HPDE6-E6E7 (cell line): ENCODE data around the gene APC.
"Not testable (repeated sequence)": the region's sequence is repeated elsewhere in the genome, so short reads cannot be mapped to it uniquely, and the experiment has no call there.

Experiments used
- DNase-seq: peaks from one replicate; pipeline ENCODE4 v3.0.0; 2011; ENCODE audit warnings: missing footprints; ENCODE audit errors: extremely low spot score

APC gene

GRCh38 chr5:112716895-112717294, 20.8 kb upstream of the APC start:
- not testable (repeated sequence) for DNase-seq

DNA sequence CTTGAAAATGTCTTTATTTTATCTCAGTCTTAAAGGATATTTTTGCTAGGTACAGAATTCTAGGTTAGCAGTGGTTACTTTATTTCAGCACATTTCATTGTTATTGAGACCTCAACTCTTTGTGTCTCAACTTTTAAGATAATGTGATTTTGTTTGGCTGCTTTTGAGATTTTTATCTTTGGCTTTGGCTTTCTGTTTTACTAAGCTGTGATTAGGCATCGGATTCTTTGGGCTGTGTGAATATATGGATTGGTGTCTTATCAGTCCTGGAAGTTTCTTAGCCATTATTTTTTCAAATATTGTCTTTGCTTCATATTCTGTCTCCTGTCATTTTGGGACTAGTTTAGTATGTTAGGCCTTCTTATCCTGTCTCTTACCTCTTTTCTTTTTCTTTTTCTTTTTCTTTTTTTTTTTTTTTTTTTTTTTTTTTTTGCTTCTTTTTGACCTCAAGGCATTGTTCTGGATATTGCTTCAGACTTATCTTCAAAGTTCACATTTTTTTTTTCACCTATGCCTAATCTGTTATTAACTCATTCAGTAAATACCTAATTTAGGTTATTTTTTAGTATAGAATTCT, 20.1 kb upstream of the APC start:
- DNase-seq: no peak

- no peak for DNase-seq
Observed at GRCh38 chr5:112718344-112718743, 19.3 kb upstream of the APC start.

GRCh38 chr5:112720576-112720975, 17.1 kb upstream of the APC start:
- DNase-seq: no peak

DNA sequence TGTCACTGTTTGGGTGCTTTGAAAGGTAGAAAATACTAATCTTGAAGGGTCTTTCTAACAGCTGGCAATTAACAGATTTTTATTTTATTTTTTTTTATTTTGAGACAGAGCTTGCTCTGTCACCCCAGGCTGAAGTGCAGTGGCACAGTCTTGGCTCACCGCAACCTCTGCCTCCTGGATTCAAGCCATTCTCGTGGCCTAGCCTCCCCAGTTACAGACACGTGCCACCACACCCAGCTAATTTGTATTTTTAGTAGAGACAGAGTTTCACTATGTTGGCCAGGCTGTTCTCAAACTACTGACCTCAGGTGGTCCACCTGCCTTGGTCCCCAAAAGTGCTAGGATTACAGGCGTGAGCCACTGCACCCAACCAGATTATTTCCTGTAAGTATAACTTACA, 12.8 kb upstream of the APC start:
- no peak for DNase-seq

- DNase-seq: no peak
Observed at GRCh38 chr5:112729630-112730029, 8.1 kb upstream of the APC start.

GRCh38 chr5:112732131-112732530, 5.6 kb upstream of the APC start:
- DNase-seq: no peak

DNA sequence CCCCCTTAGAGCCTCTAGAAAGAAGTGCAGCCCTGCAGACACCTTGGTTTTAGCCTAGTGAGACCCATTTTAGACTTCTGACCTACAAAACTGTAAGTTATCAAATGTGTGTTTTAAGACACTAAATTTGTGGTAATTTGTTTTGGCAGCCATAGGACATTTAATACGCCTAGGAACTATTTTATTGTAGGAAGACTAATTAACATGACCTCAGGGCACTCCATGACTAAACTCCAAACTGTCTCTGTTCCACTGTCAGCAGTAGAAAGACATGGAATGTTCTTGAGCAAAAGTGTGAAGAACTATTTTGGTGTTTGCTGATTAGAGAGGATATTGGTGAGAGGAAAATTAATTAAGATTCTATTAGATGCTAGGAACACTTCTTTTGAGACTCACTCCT, 4.1 kb upstream of the APC start:
- no peak for DNase-seq

GRCh38 chr5:112734597-112734996, 3.1 kb upstream of the APC start:
- no peak for DNase-seq

DNA sequence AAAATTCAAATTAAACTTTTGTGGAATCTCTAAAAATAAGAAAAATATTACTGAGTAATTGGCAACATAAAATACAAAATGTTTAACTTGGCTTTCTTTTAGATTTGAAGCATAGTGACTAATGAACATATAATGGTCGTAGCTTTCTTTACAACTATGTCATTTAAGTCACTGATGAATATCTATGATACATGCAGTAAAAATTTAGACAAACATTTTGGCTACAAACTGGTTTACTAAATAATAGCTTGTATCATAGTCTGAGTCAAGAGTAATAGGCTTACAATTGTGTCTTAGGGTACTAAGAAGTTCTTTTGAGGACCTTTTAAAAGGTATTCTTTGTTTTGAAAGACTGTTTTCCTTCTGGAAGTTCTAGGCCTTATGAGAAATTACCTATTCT, 2.0 kb upstream of the APC start:
- no peak for DNase-seq

GRCh38 chr5:112737070-112737462, 619 bp upstream of the APC start:
- DNase-seq: no peak

DNA sequence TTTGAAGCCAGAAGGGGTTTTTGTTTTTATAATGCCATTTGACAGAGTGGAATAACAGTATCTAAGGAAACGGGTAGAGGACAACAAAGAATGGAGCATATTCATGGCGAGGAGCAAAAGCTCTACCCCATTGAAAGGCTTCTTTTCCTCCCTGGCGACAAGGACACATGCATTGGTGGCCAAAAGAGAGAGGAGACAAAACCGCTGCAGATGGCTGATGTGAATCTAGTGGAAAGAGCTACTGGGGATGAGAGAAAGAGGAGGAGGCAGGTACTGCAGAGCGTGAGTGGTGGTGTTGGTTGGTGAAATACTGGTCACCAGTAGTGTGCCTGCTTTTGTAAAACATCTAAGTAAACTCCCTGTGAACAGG, 491 bp downstream of the APC start:
- no peak for DNase-seq

DNA sequence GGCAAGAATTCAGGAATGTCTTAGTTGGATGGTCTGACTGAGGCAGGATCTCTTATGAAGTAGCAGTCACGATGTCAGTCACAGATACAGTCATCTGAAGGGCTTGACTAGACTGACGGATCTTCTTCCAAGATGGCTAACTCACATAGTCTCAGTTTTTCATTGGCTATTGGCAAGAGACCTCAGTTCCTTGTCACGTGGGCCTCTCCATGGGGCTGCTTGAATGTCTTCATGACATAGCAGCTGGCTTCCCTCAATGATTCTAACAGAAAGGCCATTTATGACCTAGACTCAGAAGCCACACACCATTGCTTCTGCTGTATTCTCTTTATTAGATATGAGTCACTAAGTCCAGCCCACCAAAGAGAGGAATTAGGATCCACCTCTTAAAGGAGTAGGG, 4.7 kb downstream of the APC start:
- DNase-seq: no peak

GRCh38 chr5:112743631-112744030, 5.9 kb downstream of the APC start:
- no peak for DNase-seq

- DNase-seq: no peak
Observed at GRCh38 chr5:112752335-112752734, 14.7 kb downstream of the APC start.

- no peak for DNase-seq
Observed at GRCh38 chr5:112755703-112756102, 18.0 kb downstream of the APC start.

DNA sequence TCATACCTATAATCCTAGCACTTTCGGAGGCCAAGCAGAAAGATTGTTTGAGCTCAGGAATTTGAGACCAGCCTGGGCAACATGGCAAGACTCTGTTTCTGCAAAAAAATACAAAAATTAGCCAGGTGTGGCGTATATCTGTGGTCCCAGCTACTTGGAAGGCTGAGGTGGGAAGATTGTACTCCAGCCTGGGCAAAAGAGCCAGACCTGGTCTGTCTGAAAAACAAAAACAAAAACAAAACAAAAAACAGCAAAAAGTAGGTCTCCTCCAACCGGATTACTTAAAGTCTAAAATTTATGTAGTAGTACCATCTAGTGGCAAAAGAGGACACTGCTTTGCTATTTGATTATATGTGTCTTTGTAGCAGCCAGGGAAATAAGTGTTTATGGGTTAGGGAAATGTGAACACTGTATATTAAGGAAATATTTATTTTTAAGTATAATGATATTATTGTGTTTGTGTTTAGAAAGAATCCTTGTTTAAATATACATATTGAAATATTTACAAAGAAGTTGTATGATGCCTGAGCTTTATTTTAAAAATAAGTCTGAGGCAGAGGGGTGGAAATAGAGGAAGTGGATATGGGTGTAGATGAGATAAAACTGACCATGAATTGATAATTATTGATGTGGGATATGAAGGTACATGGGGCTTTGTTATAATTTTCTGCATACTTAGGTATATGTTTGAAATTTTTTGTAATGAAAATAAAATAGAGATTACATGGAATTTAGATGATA, 20.0 kb downstream of the APC start:
- DNase-seq: peak; percentile 17

GRCh38 chr5:112758676-112759075, 21.0 kb downstream of the APC start:
- no peak for DNase-seq

DNA sequence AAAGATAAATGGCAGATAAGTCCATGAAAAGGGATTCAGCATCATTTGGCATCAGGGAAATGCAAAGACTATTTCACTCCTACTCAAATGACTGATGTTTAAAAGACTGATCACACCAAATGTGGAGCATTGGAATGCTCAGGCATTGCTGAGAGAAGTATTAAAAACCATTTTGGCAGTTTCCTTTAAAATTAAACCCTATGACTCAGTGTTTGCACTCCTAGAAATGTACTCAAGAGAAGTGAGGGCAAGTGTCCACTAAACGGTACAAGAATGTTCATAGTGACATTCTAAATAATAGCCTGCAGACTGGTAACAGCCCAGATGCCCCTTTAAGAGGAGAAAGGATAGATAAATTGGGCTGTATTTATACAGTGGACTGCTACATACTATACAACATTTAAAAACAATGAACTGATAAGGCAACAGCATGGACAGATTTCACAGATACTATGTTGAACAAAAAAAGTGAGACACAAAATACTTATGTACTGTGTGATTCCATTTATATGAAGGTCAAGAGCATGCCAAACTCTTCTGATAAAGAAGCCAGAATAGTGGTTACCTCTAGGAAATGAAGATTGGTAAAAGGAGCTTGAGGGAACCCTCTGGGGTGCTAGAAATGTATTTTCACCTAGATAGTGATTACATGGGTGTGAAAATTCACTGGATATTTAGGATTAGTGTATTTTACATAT, 24.6 kb downstream of the APC start:
- DNase-seq: no peak

GRCh38 chr5:112763165-112763564, 25.5 kb downstream of the APC start:
- no peak for DNase-seq

GRCh38 chr5:112772124-112772523, 34.4 kb downstream of the APC start:
- DNase-seq: peak; percentile 4

DNA sequence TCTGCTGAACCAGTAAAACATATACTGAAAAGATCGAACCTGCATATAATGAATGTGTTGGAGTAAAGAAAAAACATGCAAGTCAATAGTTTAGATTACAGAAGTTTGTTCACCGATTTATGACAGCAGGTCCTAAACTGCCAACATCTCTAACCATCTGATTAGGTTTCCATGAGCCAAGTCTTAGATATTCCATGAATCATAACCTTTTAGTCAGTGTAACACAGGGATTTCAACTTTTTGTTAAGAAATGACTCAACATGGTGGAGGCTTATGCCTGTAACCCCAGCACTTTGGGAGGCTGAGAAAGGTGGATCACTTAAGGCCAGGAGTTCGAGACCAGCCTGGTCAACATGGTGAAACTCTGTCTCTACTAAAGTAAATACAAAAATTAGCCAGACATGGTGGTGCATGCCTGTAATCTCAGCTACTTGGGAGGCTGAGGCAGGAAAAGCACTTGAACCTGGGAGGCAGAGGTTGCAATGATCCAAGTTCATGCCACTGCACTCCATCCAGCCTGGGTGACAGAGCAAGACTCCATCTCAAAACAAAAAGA, 38.7 kb downstream of the APC start:
- no peak for DNase-seq

GRCh38 chr5:112779531-112779930, 41.8 kb downstream of the APC start:
- DNase-seq: no peak
